ENCODE data around the gene MIGA1.
"Not testable (repeated sequence)": the region's sequence is repeated elsewhere in the genome, so short reads cannot be mapped to it uniquely, and the experiment has no call there.

The MIGA1 gene

DNA sequence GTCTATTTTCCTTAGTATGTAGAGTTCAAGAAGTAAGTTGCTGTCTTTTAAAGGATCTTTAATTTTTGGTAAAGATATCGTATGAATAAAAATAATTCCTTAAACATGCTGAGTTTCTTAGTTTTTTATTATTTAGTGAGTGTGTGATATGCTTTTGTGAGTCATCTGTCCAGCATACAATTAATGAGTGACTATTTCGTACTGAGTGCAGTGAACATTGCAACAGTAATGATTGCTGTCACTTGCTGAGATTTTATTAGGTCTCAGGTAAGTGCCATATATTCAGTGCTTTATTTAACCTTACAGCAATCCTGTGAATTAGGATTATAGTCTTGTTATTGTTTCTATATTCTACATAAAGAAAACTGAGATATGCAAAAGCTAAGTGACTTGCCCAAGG is 22.6 kb downstream of the MIGA1 start:
- Histone ChIP-seq H3K27ac (ENCODE audit: low read length) (no peak overlapping the region), H3K36me3 (ENCODE audit: control insufficient read depth in 1 of 2, insufficient read depth in 2 of 2, low read length in 2 of 2) (peaks cover 6 to 11% of the 10 kb centered on the region in 2 donors), H3K27me3 (ENCODE audit: low read depth, low read length) (no peaks in the 10 kb centered on the region), H3K9me3 (ENCODE audit: control insufficient read depth in 1 of 2, low read length in 2 of 2) (no peaks in the 10 kb centered on the region), H3K4me1 (ENCODE audit: control insufficient read depth in 1 of 2, insufficient read depth in 2 of 2, low read length in 2 of 2) (no peaks in the 10 kb centered on the region), H3K4me3 (ENCODE audit: low read depth in 1 of 2, low read length in 2 of 2) (no peak overlapping the region)

DNA sequence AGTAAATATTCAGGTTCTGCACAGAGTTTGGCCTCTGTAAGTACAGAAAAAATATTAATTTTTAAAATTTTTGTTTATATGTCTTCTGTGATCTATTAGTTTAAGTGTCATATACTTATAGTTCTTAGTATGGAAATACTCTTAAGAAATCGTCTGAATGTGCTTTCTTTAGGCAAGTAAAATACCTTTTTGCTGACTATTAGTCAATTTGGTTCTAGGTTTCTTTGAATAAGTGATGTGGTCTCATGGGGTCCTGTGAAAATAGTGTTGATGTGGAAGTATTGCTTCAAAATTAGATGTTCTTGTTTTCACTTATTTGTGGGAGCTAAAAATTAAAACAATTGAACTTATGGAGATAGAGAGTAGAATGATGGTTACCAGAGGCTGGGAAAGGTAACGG is 23.9 kb downstream of the MIGA1 start:
- H3K27me3 ChIP-seq (ENCODE audit: low read depth, low read length) = no peaks in the 10 kb centered on the region
- no peak overlapping the region for H3K4me3 ChIP-seq (ENCODE audit: low read depth in 1 of 2, low read length in 2 of 2)
- H3K27ac ChIP-seq (ENCODE audit: low read length) = no peak overlapping the region
- peaks cover 13 to 19% of the 10 kb centered on the region in 2 donors for H3K36me3 ChIP-seq (ENCODE audit: control insufficient read depth in 1 of 2, insufficient read depth in 2 of 2, low read length in 2 of 2)
- no peaks in the 10 kb centered on the region for H3K4me1 ChIP-seq (ENCODE audit: control insufficient read depth in 1 of 2, insufficient read depth in 2 of 2, low read length in 2 of 2)
- no peaks in the 10 kb centered on the region for H3K9me3 ChIP-seq (ENCODE audit: control insufficient read depth in 1 of 2, low read length in 2 of 2)

DNA sequence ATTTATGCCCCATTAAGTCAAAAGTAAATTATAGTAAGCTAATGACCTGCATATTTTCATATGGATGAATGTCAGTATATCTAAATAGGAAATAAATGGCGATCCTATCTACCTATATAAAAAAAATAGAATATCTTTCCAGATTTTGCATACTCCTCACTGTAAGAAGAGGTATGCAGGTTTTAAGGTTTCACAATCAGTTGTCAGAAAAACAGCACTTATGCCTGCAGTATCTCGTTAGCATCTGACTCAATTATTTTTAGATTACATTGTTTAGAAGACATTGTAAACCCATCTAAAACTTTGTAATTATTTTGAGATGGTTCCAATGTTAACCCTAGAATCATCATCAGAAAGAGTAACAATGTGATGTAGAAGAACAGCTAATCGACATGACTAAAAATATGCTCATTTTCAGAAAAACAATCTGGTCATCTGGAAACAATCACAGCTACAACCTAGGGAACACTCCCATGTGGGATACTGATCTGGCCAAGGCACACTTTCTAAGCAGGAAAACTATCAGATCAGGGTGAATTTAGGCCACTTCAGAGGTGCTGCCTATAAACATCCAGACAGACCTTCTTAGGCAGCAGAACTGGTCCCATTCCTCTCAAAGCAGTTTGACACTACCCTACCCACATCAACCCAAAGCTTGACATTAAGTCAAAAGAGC is 30.5 kb downstream of the MIGA1 start:
- H3K9me3 ChIP-seq (ENCODE audit: control insufficient read depth in 1 of 2, low read length in 2 of 2); H3K27me3 ChIP-seq (ENCODE audit: low read depth, low read length); H3K4me1 ChIP-seq (ENCODE audit: control insufficient read depth in 1 of 2, insufficient read depth in 2 of 2, low read length in 2 of 2); H3K27ac ChIP-seq (ENCODE audit: low read length); H3K4me3 ChIP-seq (ENCODE audit: low read depth in 1 of 2, low read length in 2 of 2): not testable (repeated sequence)
- H3K36me3 ChIP-seq (ENCODE audit: control insufficient read depth in 1 of 2, insufficient read depth in 2 of 2, low read length in 2 of 2) = peaks cover 27 to 35% of the 10 kb centered on the region in 2 donors

DNA sequence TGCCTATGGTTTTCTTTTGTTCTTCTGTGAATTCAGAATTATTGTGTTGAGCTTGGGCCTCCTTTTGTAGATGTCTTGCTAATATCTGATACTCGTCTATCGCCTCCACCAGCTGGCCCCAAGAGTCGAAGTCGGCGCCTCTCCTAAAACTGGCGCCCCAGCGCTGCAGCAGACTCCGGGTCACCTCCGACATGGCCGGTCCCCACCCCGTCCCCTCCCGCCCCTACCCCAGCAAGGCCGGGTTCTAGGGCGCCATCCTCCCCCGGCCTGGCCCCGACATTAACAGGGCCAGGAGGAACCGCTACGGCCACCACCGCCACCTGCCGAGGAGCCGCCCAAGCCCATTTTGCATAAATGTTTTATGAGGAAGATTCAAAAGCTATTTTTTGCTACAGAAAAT is 32.1 kb downstream of the MIGA1 start:
- H3K27ac ChIP-seq (ENCODE audit: low read length); H3K4me1 ChIP-seq (ENCODE audit: control insufficient read depth in 1 of 2, insufficient read depth in 2 of 2, low read length in 2 of 2); H3K27me3 ChIP-seq (ENCODE audit: low read depth, low read length); H3K9me3 ChIP-seq (ENCODE audit: control insufficient read depth in 1 of 2, low read length in 2 of 2); H3K4me3 ChIP-seq (ENCODE audit: low read depth in 1 of 2, low read length in 2 of 2): not testable (repeated sequence)
- peaks cover 33 to 35% of the 10 kb centered on the region in 2 donors for H3K36me3 ChIP-seq (ENCODE audit: control insufficient read depth in 1 of 2, insufficient read depth in 2 of 2, low read length in 2 of 2)

DNA sequence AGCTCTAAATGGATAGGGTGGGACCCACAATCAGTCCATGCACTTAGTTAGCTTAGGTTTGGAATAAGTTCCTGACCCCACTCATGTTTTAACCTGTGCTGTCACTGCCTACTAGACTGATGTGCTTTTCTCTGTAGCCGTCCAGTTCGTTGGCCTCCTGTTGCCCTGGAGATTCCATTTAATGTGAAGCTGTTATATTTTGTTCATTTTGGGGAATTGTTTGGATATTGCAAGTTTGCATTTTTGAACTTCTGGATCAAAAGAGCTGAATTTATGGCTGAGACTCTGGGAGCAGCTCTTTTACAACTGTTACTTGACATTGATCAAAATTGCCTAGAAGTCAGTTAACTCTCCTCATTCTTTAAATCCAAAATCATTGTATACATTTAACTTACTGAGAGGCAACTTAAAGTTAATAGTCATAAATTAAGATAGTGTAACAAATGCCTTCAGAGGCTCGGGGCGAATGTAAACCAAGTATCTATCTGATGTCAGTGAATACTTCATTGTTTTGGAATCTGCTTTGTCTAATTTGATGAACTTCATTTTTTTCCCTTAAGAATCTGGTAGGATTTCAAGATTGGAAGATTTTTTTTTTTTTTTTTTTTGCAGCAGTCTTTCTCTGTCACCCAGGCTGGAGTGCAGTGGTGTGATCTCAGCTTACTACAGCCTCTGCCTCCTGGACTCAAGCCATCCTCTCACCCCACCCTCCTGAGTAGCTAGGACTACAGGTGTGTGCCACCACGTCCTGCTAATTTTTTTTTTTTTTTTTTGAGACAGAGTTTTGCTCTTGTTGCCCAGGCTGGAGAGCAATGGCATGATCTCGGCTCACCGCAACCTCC is 38.1 kb downstream of the MIGA1 start:
- H3K27me3 ChIP-seq (ENCODE audit: low read depth, low read length) = no peaks in the 10 kb centered on the region
- H3K36me3 ChIP-seq (ENCODE audit: control insufficient read depth in 1 of 2, insufficient read depth in 2 of 2, low read length in 2 of 2) = peaks cover 29 to 35% of the 10 kb centered on the region in 2 donors
- H3K4me1 ChIP-seq (ENCODE audit: control insufficient read depth in 1 of 2, insufficient read depth in 2 of 2, low read length in 2 of 2) = no peaks in the 10 kb centered on the region
- H3K9me3 ChIP-seq (ENCODE audit: control insufficient read depth in 1 of 2, low read length in 2 of 2) = no peaks in the 10 kb centered on the region
- H3K27ac ChIP-seq (ENCODE audit: low read length) = no peak overlapping the region
- H3K4me3 ChIP-seq (ENCODE audit: low read depth in 1 of 2, low read length in 2 of 2) = no peak overlapping the region

DNA sequence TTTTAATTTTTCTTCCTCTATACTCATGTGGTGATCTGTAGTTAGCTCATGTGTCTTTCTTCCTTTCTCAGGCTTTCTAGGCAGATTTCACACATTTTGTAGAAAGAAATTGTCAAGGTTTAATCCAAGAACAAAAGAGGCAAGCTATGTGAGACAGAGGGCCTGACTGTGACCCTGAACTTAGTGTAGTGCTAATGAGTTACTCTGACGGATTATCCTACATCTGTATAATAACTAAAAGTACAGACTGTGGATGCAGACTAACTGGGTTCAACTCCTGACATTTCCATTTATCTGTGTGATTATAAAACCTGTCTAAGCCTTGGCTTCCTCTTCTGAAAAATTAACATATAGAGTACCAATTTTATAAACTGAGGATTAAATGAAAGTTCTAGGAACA is 40.7 kb downstream of the MIGA1 start:
- peaks cover 13 to 20% of the 10 kb centered on the region in 2 donors for H3K36me3 ChIP-seq (ENCODE audit: control insufficient read depth in 1 of 2, insufficient read depth in 2 of 2, low read length in 2 of 2)
- H3K9me3 ChIP-seq (ENCODE audit: control insufficient read depth in 1 of 2, low read length in 2 of 2) = no peaks in the 10 kb centered on the region
- H3K27ac ChIP-seq (ENCODE audit: low read length) = no peak overlapping the region

DNA sequence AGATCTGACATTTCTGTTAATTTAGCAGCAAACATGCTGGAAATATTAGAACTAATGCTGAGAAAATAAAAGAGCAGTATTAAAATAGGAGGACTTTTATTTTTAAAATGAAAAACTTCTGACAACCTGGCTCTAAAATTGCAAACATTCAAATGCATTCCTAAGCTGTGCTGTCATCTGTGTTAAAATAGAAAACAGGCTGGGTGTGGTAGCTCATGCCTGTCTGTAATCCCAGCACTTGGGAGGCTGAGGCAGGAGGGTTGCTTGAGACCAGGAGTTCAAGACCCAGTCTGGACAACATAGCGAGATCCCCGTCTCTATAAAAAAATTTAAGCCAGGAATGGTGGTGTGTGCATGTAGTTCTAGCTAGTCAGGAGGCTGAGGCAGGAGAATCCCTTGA is 44.6 kb downstream of the MIGA1 start:
- no peak overlapping the region for H3K27ac ChIP-seq (ENCODE audit: low read length)
- H3K27me3 ChIP-seq (ENCODE audit: low read depth, low read length) = no peaks in the 10 kb centered on the region
- H3K4me1 ChIP-seq (ENCODE audit: control insufficient read depth in 1 of 2, insufficient read depth in 2 of 2, low read length in 2 of 2) = peaks cover 0 to 7% of the 10 kb centered on the region in 2 donors
- H3K36me3 ChIP-seq (ENCODE audit: control insufficient read depth in 1 of 2, insufficient read depth in 2 of 2, low read length in 2 of 2) = peaks cover 0 to 12% of the 10 kb centered on the region in 2 donors
- no peak overlapping the region for H3K4me3 ChIP-seq (ENCODE audit: low read depth in 1 of 2, low read length in 2 of 2)
- H3K9me3 ChIP-seq (ENCODE audit: control insufficient read depth in 1 of 2, low read length in 2 of 2) = no peaks in the 10 kb centered on the region

More for the DNA sequence above, 40.7 kb downstream of the MIGA1 start:
- Histone ChIP-seq H3K27me3 (ENCODE audit: low read depth, low read length) (no peaks in the 10 kb centered on the region), H3K4me3 (ENCODE audit: low read depth in 1 of 2, low read length in 2 of 2) (no peak overlapping the region), H3K4me1 (ENCODE audit: control insufficient read depth in 1 of 2, insufficient read depth in 2 of 2, low read length in 2 of 2) (peaks cover 0 to 7% of the 10 kb centered on the region in 2 donors)

DNA sequence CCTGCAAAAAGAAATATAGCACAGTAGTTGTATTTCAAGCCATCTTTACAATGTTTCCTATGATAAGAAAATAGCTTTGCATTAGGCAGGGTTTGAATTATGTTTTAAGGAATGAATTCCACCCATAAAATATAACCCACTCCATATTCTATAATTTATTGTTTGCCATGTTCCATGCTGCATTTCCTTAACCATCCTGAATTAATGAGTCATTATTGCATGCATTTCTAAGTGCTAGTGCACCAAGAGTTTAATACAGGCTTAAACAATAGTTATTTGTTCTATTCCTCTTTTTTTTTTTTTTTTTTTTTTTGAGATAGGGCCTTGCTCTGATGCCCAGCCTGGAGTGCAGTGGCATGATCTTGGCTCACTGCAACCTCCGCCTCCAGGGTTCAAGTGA is 45.2 kb downstream of the MIGA1 start:
- H3K4me3 ChIP-seq (ENCODE audit: low read depth in 1 of 2, low read length in 2 of 2) = no peak overlapping the region
- no peaks in the 10 kb centered on the region for H3K9me3 ChIP-seq (ENCODE audit: control insufficient read depth in 1 of 2, low read length in 2 of 2)
- peaks cover 0 to 12% of the 10 kb centered on the region in 2 donors for H3K36me3 ChIP-seq (ENCODE audit: control insufficient read depth in 1 of 2, insufficient read depth in 2 of 2, low read length in 2 of 2)
- H3K27me3 ChIP-seq (ENCODE audit: low read depth, low read length) = no peaks in the 10 kb centered on the region
- H3K27ac ChIP-seq (ENCODE audit: low read length) = no peak overlapping the region
- peaks cover 0 to 7% of the 10 kb centered on the region in 2 donors for H3K4me1 ChIP-seq (ENCODE audit: control insufficient read depth in 1 of 2, insufficient read depth in 2 of 2, low read length in 2 of 2)

DNA sequence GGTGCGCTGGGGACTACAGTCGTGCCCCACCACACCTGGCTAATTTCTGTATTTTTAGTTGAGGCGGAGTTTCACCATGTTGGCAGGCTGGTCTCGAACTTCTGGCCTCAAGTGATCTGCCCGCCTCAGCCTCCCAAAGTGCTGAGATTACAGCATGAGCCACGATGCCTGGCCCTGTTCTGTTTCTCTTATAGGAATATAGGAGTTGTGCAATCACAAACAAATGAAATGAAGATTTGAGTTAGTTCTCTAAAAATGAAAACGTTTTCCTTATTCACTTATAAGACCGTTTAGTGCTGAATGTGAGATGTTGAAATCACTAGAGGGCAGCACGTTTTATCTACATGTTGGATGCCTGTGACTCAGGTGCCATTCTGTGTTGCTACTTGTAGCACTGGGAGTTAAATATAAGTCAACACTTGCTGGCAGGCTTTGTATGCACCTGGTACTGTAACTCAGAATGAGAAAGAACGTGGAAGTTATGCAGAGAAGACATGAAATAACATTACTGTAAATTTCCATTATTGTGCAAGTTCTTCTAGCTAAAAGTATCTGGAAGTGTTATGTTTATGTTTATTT is 45.8 kb downstream of the MIGA1 start:
- Histone ChIP-seq H3K27ac (ENCODE audit: low read length) (no peak overlapping the region), H3K27me3 (ENCODE audit: low read depth, low read length) (no peaks in the 10 kb centered on the region), H3K36me3 (ENCODE audit: control insufficient read depth in 1 of 2, insufficient read depth in 2 of 2, low read length in 2 of 2) (peaks cover 0 to 6% of the 10 kb centered on the region in 2 donors), H3K9me3 (ENCODE audit: control insufficient read depth in 1 of 2, low read length in 2 of 2) (no peaks in the 10 kb centered on the region), H3K4me3 (ENCODE audit: low read depth in 1 of 2, low read length in 2 of 2) (no peak overlapping the region), H3K4me1 (ENCODE audit: control insufficient read depth in 1 of 2, insufficient read depth in 2 of 2, low read length in 2 of 2) (peaks cover 0 to 7% of the 10 kb centered on the region in 2 donors)

DNA sequence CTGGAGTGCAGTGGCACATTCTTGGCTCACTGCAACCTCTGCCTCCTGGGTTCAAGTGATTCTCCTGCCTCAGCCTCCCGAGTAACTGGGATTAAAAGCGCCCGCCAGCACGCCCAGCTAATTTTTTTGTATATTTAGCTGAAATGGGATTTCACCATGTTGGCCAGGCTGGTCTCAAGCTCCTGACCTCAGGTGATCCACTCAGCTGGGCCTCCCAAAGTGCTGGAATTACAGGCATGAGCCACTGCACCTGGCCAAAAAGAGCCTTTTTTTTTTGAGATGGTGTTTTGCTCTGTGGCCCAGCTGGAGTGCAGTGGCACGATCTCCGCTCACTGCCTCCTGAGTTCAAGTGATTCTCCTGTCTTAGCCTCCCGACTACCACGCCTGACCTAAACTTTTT is 47.4 kb downstream of the MIGA1 start:
- H3K9me3 ChIP-seq (ENCODE audit: control insufficient read depth in 1 of 2, low read length in 2 of 2); H3K27me3 ChIP-seq (ENCODE audit: low read depth, low read length); H3K36me3 ChIP-seq (ENCODE audit: control insufficient read depth in 1 of 2, insufficient read depth in 2 of 2, low read length in 2 of 2); H3K4me3 ChIP-seq (ENCODE audit: low read depth in 1 of 2, low read length in 2 of 2); H3K27ac ChIP-seq (ENCODE audit: low read length): not testable (repeated sequence)
- H3K4me1 ChIP-seq (ENCODE audit: control insufficient read depth in 1 of 2, insufficient read depth in 2 of 2, low read length in 2 of 2) = peaks cover 4 to 15% of the 10 kb centered on the region in 2 donors

DNA sequence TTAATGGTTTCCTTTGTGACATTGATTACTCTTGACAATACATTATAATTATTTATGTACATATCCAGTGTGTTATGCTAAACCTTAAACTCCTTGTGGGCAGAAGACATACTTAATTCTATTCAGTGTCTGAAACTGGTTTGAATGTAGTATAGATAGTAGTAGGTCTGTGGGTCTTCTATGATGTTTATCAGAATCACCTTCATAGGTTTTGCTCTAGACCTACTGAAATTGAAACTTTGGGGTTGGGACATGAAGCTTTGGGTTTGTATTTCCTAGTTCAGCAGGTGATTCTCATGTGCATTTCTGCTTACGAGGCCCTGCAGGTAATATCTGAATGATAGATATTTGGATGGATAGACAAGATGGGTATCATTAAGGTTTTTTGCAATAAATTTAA is 48.6 kb downstream of the MIGA1 start:
- peaks cover 4 to 28% of the 10 kb centered on the region in 2 donors for H3K4me1 ChIP-seq (ENCODE audit: control insufficient read depth in 1 of 2, insufficient read depth in 2 of 2, low read length in 2 of 2)

More for the DNA sequence above, 48.6 kb downstream of the MIGA1 start:
- Histone ChIP-seq H3K27me3 (ENCODE audit: low read depth, low read length) (no peaks in the 10 kb centered on the region), H3K27ac (ENCODE audit: low read length) (no peak overlapping the region), H3K36me3 (ENCODE audit: control insufficient read depth in 1 of 2, insufficient read depth in 2 of 2, low read length in 2 of 2) (peaks cover 0 to 14% of the 10 kb centered on the region in 2 donors), H3K9me3 (ENCODE audit: control insufficient read depth in 1 of 2, low read length in 2 of 2) (no peaks in the 10 kb centered on the region), H3K4me3 (ENCODE audit: low read depth in 1 of 2, low read length in 2 of 2) (no peak overlapping the region)
